Measurements from ENCODE around the gene SH3D21. TPM values are rescaled to one million over a fixed set of nuclear protein-coding genes. Genes with fewer than 3 reads are reported as not detected.

SH3D21 gene
- polyA plus RNA-seq, 1 donor from 2014 or later = 2.6 TPM

DNA sequence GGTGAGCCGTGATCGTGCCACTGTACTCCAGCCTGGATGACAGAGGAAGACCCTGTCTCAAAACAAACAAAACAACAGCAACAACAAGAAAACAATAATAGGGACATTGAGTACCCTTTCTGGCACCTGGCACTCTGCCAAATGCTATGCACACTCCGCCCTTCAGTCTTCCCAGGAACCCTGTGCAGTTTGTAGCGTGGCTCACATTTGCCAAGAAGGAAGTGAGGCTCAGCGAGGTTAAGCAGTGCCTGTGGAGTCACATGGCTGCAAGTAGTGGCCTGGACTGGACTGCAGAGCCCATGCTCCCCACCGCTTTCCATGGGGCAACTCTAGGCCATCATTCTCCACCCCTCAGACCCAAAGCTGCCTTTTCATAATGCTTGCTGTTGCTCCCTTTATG is 22.5 kb downstream of the SH3D21 start:
- Histone ChIP-seq H3K9me3 (ENCODE audit: low read length) (no peaks in the 10 kb centered on the region), H3K36me3 (ENCODE audit: insufficient read depth, low read length) (no peaks in the 10 kb centered on the region), H3K79me2 (replicated peaks; ENCODE audit: insufficient read depth, low read length) (no peaks in the 10 kb centered on the region), H3F3A (ENCODE audit: insufficient read depth, low read length, poor library complexity, severe bottlenecking) (no peaks in the 10 kb centered on the region), H3K4me3 (ENCODE audit: low read length) (no peak overlapping the region), H3K9me2 (ENCODE audit: insufficient read depth, low read length) (no peaks in the 10 kb centered on the region), H3K4me2 (ENCODE audit: low read length) (no peak overlapping the region), H3K27me3 (ENCODE audit: insufficient read depth, low read depth, low read length) (peaks cover 3% of the 10 kb centered on the region), H3K9ac (ENCODE audit: low read length) (no peak overlapping the region), H4K20me1 (ENCODE audit: insufficient read depth) (no peaks in the 10 kb centered on the region), H3K27ac (ENCODE audit: low read length) (no peak overlapping the region), H2AFZ (ENCODE audit: low read depth, low read length) (no peak overlapping the region)
- TF ChIP-seq POLR2AphosphoS5 (IDR thresholded peaks at IDR 0.05) (no peak), EP300 (conservative IDR thresholded peaks at IDR 0.05; ENCODE audit: poor library complexity, severe bottlenecking) (no peak), SMC3 (conservative IDR thresholded peaks at IDR 0.05; ENCODE audit: poor library complexity) (no peak), TAF1 (IDR thresholded peaks at IDR 0.05; ENCODE audit: low read depth) (no peak), MXI1 (conservative IDR thresholded peaks at IDR 0.05; ENCODE audit: poor library complexity, severe bottlenecking) (no peak), RAD21 (conservative IDR thresholded peaks at IDR 0.05) (no peak), EZH2 (IDR thresholded peaks at IDR 0.05; ENCODE audit: borderline replicate concordance, insufficient read depth, low read length, poor library complexity, severe bottlenecking) (no peak)
- TF ChIP-seq, protein P1, sequence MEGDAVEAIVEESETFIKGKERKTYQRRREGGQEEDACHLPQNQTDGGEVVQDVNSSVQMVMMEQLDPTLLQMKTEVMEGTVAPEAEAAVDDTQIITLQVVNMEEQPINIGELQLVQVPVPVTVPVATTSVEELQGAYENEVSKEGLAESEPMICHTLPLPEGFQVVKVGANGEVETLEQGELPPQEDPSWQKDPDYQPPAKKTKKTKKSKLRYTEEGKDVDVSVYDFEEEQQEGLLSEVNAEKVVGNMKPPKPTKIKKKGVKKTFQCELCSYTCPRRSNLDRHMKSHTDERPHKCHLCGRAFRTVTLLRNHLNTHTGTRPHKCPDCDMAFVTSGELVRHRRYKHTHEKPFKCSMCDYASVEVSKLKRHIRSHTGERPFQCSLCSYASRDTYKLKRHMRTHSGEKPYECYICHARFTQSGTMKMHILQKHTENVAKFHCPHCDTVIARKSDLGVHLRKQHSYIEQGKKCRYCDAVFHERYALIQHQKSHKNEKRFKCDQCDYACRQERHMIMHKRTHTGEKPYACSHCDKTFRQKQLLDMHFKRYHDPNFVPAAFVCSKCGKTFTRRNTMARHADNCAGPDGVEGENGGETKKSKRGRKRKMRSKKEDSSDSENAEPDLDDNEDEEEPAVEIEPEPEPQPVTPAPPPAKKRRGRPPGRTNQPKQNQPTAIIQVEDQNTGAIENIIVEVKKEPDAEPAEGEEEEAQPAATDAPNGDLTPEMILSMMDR (IDR thresholded peaks at IDR 0.05; ENCODE audit: poor library complexity, severe bottlenecking) = no peak
- TF ChIP-seq, protein P2, sequence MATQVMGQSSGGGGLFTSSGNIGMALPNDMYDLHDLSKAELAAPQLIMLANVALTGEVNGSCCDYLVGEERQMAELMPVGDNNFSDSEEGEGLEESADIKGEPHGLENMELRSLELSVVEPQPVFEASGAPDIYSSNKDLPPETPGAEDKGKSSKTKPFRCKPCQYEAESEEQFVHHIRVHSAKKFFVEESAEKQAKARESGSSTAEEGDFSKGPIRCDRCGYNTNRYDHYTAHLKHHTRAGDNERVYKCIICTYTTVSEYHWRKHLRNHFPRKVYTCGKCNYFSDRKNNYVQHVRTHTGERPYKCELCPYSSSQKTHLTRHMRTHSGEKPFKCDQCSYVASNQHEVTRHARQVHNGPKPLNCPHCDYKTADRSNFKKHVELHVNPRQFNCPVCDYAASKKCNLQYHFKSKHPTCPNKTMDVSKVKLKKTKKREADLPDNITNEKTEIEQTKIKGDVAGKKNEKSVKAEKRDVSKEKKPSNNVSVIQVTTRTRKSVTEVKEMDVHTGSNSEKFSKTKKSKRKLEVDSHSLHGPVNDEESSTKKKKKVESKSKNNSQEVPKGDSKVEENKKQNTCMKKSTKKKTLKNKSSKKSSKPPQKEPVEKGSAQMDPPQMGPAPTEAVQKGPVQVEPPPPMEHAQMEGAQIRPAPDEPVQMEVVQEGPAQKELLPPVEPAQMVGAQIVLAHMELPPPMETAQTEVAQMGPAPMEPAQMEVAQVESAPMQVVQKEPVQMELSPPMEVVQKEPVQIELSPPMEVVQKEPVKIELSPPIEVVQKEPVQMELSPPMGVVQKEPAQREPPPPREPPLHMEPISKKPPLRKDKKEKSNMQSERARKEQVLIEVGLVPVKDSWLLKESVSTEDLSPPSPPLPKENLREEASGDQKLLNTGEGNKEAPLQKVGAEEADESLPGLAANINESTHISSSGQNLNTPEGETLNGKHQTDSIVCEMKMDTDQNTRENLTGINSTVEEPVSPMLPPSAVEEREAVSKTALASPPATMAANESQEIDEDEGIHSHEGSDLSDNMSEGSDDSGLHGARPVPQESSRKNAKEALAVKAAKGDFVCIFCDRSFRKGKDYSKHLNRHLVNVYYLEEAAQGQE (IDR thresholded peaks at IDR 0.05; ENCODE audit: borderline replicate concordance) = no peak

DNA sequence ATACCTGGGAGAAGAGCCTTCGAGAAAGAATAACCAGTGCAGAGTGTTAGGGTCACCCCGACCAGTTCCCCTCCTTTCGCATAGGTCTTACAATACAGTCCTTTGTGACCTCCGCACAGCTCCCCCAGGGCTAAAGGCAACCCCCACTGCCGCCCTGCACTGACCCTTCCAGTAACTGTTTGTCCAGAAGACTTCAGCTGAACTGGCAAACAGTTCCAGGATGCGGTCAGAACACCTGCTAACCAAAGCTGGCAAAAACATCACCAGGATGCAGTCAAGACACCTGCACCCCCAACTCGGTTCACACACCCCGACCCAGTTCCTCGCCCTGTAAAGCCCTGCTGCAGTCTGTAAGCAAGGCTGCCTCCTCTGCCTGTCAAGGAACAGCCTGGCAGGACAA is 23.6 kb downstream of the SH3D21 start:
- no peak for TF ChIP-seq SMC3 (conservative IDR thresholded peaks at IDR 0.05; ENCODE audit: poor library complexity)
- TF ChIP-seq EZH2 (IDR thresholded peaks at IDR 0.05; ENCODE audit: borderline replicate concordance, insufficient read depth, low read length, poor library complexity, severe bottlenecking) = no peak
- no peak for TF ChIP-seq RAD21 (conservative IDR thresholded peaks at IDR 0.05)
- TF ChIP-seq POLR2AphosphoS5 (IDR thresholded peaks at IDR 0.05) = no peak
- no peak for TF ChIP-seq EP300 (conservative IDR thresholded peaks at IDR 0.05; ENCODE audit: poor library complexity, severe bottlenecking)
- TF ChIP-seq, protein P2 (IDR thresholded peaks at IDR 0.05; ENCODE audit: borderline replicate concordance) = no peak
- TF ChIP-seq, protein P1 (IDR thresholded peaks at IDR 0.05; ENCODE audit: poor library complexity, severe bottlenecking) = no peak
- TF ChIP-seq MXI1 (conservative IDR thresholded peaks at IDR 0.05; ENCODE audit: poor library complexity, severe bottlenecking) = no peak
- no peak for TF ChIP-seq TAF1 (IDR thresholded peaks at IDR 0.05; ENCODE audit: low read depth)
- Histone ChIP-seq H3K79me2 (replicated peaks; ENCODE audit: insufficient read depth, low read length) (no peaks in the 10 kb centered on the region), H3F3A (ENCODE audit: insufficient read depth, low read length, poor library complexity, severe bottlenecking) (no peaks in the 10 kb centered on the region)

More for the DNA sequence above, 23.6 kb downstream of the SH3D21 start:
- H4K20me1 ChIP-seq (ENCODE audit: insufficient read depth) = no peaks in the 10 kb centered on the region
- no peak overlapping the region for H3K4me3 ChIP-seq (ENCODE audit: low read length)
- no peak overlapping the region for H3K27ac ChIP-seq (ENCODE audit: low read length)
- no peaks in the 10 kb centered on the region for H3K27me3 ChIP-seq (ENCODE audit: insufficient read depth, low read depth, low read length)
- no peak overlapping the region for H3K9ac ChIP-seq (ENCODE audit: low read length)
- no peak overlapping the region for H2AFZ ChIP-seq (ENCODE audit: low read depth, low read length)
- no peaks in the 10 kb centered on the region for H3K36me3 ChIP-seq (ENCODE audit: insufficient read depth, low read length)
- H3K9me2 ChIP-seq (ENCODE audit: insufficient read depth, low read length) = no peaks in the 10 kb centered on the region
- H3K4me2 ChIP-seq (ENCODE audit: low read length) = no peak overlapping the region
- no peaks in the 10 kb centered on the region for H3K9me3 ChIP-seq (ENCODE audit: low read length)

All from neural cell (in vitro differentiated cells).